KOPT-K1 (cell line): ENCODE measurements around the gene PARP14.
"Not testable (repeated sequence)": the region's sequence is repeated elsewhere in the genome, so short reads cannot be mapped to it uniquely, and the experiment has no call there.

Source experiments
- H3K27ac ChIP-seq: fragments of 200-600 bp; sonication (generic); 2 replicates; pipeline ENCODE4 v1.5.1; 2016; ENCODE audit warnings: antibody characterized with exemption, mild to moderate bottlenecking, low read depth, low read length; ENCODE audit not compliant: poor library complexity, severe bottlenecking
- H3K36me3 ChIP-seq: fragments of 200-600 bp; sonication (generic); 2 replicates; pipeline ENCODE4 v1.5.1; 2017; ENCODE audit warnings: antibody characterized with exemption, mild to moderate bottlenecking, low read length, moderate library complexity; ENCODE audit not compliant: insufficient read depth
- H3K9me3 ChIP-seq: fragments of 200-600 bp; sonication (generic); 2 replicates; pipeline ENCODE4 v1.5.1; 2017; ENCODE audit warnings: antibody characterized with exemption, low read length, mild to moderate bottlenecking; ENCODE audit not compliant: insufficient read depth, poor library complexity, severe bottlenecking

PARP14 gene

GRCh38 chr3:122680475-122681283, at the start of gene PARP14:
PARP14 (plus strand) TSS chr3:122680839; CDS start chr3:122680884, 45 bp downstream.
- Histone ChIP-seq H3K9me3 (no peaks in the 10 kb centered on the region), H3K27ac (peak within 1 kb of the TSS; percentile 87), H3K36me3 (no peaks in the 10 kb centered on the region; the same call in 1 of the 2 replicates)

- H3K9me3 ChIP-seq = no peaks in the 10 kb centered on the region
- H3K27ac ChIP-seq = no peak overlapping the region
- no peaks in the 10 kb centered on the region for H3K36me3 ChIP-seq
Measured at GRCh38 chr3:122635789-122636188, 44.9 kb upstream of the PARP14 start.

- H3K36me3 ChIP-seq = no peaks in the 10 kb centered on the region
- no peaks in the 10 kb centered on the region for H3K9me3 ChIP-seq
- no peak overlapping the region for H3K27ac ChIP-seq
Measured at GRCh38 chr3:122636697-122637096, 43.9 kb upstream of the PARP14 start.

- H3K27ac ChIP-seq = no peak overlapping the region
- no peaks in the 10 kb centered on the region for H3K36me3 ChIP-seq
- no peaks in the 10 kb centered on the region for H3K9me3 ChIP-seq
Measured at GRCh38 chr3:122640437-122640999, 40.1 kb upstream of the PARP14 start.

GRCh38 chr3:122642935-122643334, 37.7 kb upstream of the PARP14 start:
- no peaks in the 10 kb centered on the region for H3K36me3 ChIP-seq
- H3K27ac ChIP-seq = peak overlapping the region; percentile 61
- no peaks in the 10 kb centered on the region for H3K9me3 ChIP-seq

DNA sequence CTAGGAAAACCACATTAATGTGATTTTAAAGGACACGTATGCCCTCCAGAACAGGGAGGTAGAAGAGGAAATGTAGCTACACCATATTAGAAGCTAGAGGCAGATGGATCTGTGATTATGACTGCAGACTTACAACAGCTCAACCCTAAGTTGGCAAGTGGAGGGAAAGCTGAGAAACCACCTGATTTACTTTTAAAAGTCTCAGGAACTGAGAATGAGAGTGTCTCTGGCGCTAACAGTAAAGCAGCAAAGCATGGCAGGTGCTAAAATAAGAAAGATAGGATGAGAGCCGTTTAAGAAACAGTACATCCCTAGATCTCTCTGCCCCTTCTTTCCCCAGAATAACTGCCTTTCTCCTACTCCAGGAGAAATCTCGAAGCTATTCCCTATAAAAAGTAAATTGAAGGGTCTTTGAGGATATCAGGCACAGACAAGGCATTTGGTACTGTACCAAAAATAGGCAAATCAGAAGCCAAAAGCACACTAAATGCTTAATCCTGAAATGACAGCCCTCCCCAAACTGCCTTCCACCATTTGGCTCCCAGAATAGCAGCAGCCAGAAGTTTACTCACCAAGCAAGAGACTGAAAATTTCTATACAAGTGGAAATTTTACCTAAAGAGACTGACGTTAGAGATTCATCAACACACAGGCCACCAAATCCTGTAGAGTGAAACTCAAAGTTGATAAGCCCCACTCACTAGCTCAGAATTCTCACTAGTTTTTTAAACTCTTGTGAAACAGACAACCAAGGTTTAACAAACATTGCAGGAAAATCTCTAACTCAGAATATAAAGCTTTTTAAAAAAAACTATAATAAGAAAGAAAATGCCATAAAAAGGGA, 34.3 kb upstream of the PARP14 start:
- Histone ChIP-seq H3K36me3 (no peaks in the 10 kb centered on the region), H3K9me3 (peaks cover 5% of the 10 kb centered on the region), H3K27ac (peak overlapping the region; percentile 4)

DNA sequence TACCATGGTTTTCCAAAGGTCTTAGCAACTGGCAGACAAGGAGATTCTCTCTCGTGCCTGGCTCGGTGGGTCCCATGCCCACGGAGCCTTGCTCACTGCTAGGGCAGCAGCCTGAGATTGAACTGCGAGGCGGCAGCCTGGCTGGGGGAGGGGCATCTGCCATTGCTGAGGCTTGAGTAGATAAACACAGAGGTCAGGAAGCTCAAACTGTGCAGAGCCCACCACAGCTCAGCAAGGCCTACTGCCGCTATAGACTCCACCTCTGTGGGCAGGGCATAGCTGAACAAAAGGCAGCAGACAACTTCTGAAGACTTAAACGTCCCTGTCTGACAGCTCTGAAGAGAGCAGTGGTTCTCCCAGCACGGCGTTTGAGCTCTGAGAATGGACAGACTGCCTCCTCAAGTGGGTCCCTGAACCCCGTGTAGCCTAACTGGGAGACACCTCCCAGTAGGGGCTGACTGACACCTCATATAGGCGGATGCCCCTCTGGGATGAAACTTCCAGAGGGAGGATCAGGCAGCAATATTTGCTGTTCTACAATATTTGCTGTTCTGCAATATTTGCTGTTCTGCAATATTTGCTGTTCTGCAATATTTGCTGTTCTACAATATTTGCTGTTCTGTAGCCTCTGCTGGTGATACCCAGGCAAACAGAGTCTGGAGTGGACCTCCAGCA, 29.3 kb upstream of the PARP14 start:
- peak overlapping the region; percentile 5 for H3K27ac ChIP-seq
- H3K9me3 ChIP-seq, H3K36me3 ChIP-seq: not testable (repeated sequence)

DNA sequence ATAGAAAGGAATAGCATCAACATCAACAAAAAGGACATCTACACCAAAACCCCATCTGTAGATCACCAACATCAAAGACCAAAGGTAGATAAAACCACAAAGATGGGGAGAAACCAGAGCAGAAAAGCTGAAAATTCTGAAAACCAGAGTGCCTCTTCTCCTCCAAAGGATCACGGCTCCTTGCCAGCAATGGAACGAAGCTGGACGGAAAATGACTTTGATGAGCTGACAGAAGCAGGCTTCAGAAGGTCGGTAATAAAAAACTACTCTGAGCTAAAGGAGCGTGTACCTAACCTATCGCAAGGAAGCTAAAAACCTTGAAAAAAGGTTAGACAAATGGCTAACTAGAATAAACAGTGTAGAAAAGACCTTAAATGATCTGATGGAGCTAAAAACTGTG, 28.7 kb upstream of the PARP14 start:
- H3K36me3 ChIP-seq, H3K9me3 ChIP-seq, H3K27ac ChIP-seq: not testable (repeated sequence)

DNA sequence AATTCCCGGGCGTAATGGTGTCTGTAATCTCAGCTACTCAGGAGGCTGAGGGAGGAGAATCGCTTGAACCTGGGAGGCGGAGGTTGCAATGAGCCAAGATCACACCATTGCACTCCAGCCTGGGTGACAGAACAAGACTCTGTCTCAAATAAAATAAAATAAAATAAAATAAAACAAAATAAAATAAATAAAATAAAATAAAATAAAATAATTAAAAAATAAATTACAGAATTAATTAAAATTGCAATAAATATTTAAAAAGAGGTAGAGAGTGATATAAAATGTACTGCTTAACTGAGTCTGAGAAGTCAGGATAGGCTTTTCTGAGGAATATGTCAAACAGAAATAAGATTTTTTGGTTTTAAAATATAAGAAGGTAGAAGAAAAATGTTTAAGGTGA, 22.3 kb upstream of the PARP14 start:
- peaks cover 13% of the 10 kb centered on the region for H3K9me3 ChIP-seq
- not testable (repeated sequence) for H3K36me3 ChIP-seq, H3K27ac ChIP-seq

DNA sequence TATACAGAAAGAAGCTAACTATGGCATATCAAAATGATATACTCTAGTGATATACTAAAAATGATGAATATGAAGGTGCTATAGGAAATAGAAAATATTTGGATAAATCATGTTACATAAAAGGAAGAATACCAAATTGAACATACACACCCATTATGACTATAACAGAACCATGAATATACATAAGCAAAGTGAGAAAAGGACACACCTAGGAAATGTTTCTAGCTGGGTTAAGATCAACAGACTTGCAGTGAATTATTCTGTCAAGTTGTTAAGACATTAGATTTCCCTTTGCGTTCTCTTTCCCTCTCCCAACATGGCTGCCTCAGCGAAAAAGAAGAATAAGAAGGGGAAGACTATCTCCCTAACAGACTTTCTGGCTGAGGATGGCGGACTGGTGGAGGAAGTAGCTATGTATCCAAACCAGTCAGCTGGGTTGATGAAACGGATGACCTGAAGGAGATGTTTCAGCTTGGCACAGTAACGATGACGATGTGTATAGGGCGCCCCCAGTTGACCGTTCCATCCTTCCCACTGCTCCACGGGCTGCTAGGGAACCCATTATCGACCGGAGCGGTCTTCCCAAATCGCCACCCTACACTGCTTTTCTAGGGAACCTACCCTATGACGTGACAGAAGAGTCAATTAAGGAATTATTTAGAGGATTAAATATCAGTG, 20.2 kb upstream of the PARP14 start:
- peaks cover 13% of the 10 kb centered on the region for H3K9me3 ChIP-seq
- H3K36me3 ChIP-seq = no peaks in the 10 kb centered on the region
- no peak overlapping the region for H3K27ac ChIP-seq

DNA sequence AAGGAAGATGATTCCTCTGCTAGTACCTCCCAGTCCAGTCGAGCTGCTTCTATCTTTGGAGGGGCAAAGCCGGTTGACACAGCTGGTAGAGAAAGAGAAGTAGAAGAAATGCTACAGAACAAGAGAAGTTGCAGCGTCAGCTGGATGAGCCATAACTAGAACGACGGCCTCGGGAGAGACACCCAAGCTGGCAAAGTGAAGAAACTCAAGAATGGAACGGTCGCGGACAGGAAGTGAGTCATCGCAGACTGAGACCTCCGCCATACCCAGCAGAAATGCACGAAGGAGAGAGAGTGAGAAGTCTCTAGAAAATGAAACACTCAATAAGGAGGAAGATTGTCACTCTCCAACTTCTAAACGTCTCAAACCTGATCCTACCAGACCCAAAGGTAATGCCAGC, 19.0 kb upstream of the PARP14 start:
- Histone ChIP-seq H3K36me3 (no peaks in the 10 kb centered on the region), H3K27ac (no peak overlapping the region), H3K9me3 (peaks cover 13% of the 10 kb centered on the region)

DNA sequence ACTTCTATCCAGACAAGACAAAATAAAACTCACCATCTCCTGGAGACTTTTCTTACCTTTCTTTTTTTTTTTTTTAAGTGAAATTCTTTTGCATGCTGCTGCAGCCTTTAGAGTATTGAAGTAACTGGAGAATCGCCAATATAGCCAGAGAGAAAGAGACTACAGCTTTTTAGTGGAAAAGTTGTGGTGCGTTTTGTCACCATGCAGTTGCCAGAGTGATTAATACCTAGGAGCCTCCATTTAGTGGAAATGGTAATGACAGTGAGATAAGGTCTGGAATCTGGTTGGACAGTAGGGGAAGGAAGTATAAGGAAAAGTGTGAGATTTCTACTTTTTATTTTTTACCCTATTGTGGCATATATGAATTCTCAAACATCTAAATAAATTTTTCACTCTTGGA, 18.1 kb upstream of the PARP14 start:
- H3K27ac ChIP-seq = no peak overlapping the region
- peaks cover 13% of the 10 kb centered on the region for H3K9me3 ChIP-seq
- H3K36me3 ChIP-seq = no peaks in the 10 kb centered on the region

DNA sequence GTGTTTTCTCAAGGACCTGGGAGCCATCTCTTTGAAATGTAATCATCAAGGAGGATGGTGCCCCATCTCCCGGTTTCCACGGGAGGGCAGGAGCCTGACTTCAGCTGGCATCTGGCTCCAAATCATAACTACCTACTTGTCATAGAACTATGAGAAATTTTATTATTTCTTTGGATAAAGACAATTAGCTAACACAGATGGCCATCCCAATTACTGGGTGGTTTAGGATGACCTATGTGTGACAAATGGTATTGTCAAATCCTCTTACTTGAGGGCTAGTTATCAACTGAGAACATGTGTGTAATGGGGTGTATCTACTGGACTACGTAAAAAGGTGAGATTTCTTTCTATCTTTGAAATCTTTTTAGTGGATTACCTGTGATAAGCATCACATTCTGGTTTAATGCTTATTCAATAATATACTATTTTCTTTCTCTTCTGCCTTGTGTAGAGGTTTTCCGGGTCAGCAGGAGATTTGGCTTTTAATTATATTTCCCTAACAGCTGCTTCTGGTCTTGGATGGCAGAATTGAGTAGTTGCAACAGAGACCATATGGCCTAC, 15.3 kb upstream of the PARP14 start:
- H3K36me3 ChIP-seq = no peaks in the 10 kb centered on the region
- peaks cover 13% of the 10 kb centered on the region for H3K9me3 ChIP-seq
- no peak overlapping the region for H3K27ac ChIP-seq

DNA sequence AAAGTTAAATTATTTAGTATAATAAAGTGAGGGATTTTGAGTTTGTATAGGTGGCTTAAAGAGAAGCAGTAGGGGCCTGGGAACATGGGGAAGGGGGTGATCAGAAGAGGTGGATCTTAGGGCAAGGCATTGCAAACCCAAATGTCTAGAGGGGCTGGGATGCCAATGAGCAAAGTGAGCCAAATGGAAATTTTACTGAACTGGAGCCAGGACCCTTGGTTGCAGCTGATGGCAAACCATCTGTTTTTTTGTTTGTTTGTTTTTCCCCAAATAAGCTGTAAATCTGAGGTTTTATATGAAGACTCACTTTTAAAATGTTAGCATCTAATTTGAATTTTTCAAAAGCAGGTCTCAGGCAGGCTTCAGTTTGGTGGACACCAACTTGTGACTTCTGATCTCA, 14.8 kb upstream of the PARP14 start:
- Histone ChIP-seq H3K27ac (no peak overlapping the region), H3K36me3 (no peaks in the 10 kb centered on the region), H3K9me3 (peaks cover 10% of the 10 kb centered on the region)
